Brain microvascular endothelial cell (primary cell): Measurements from ENCODE around the gene POU2F1.

Experiments used
- DNase-seq: peaks from one replicate; pipeline ENCODE4 v3.0.0-alpha.2; 2020
- H3K27ac ChIP-seq: fragments of 250-450 bp; sonication (Bioruptor Pico); 2 replicates; pipeline ENCODE4 v1.5.1; 2020; ENCODE audit warnings: mild to moderate bottlenecking, moderate library complexity
- H3K27me3 ChIP-seq: fragments of 250-450 bp; sonication (Bioruptor Pico); replicated peaks from 2 replicates; pipeline ENCODE4 v1.5.1; 2020; ENCODE audit warnings: mild to moderate bottlenecking
- H3K36me3 ChIP-seq: fragments of 250-450 bp; sonication (Bioruptor Pico); replicated peaks from 2 replicates; pipeline ENCODE4 v1.5.1; 2020; ENCODE audit warnings: mild to moderate bottlenecking
- H3K4me3 ChIP-seq: 2 replicates; pipeline ENCODE4 v1.5.1; 2011; ENCODE audit warnings: low read depth, mild to moderate bottlenecking, control low read depth, low read length, moderate library complexity
- in situ Hi-C: cut with HindIII; loops from 2 replicates; pipeline ENCODE4 v1.10.0; 2017; ENCODE audit warnings: low sequenced_read_pairs, low pct_ligation_motif_present
- TF ChIP-seq, protein P1 (sequence below): IDR thresholded peaks from 2 replicates; pipeline ENCODE4 v1.5.1; 2011; ENCODE audit warnings: low read depth, mild to moderate bottlenecking, moderate library complexity, low read length, control low read depth, inconsistent platforms; ENCODE audit errors: missing control alignments

Gene POU2F1

DNA sequence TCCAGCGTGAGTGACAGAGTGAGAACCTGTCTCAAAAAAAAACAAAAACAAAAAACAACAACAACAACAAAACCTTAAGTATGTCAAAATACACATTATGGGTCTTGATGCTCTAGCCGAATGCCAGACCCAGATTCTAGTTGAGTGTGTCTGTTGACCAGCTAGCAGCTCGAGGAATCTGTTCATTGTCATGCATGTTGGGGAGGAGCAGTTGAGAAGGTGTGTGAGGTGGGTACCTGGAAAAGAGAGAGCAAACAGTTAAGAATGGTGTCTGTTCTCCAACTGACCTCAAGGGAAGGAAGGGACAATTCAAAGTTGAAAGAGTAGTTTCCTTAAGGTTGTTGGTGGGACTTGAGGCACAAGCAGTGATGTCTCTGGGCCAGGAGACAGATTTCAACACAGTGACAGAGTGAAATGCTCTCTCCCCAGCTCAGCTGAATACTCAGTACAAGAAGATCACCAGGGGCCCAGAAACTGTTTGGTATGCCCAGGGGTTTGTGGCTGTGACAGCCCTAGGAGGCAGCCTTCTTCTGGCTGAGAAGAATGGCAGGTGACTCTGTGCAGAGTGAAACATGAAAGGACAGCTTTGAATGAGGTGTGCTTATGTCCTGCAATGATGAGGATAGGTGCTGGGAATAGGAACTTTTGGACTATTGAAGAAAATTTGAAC lies 14.4 kb upstream of the POU2F1 start:
- TF ChIP-seq, protein P1, sequence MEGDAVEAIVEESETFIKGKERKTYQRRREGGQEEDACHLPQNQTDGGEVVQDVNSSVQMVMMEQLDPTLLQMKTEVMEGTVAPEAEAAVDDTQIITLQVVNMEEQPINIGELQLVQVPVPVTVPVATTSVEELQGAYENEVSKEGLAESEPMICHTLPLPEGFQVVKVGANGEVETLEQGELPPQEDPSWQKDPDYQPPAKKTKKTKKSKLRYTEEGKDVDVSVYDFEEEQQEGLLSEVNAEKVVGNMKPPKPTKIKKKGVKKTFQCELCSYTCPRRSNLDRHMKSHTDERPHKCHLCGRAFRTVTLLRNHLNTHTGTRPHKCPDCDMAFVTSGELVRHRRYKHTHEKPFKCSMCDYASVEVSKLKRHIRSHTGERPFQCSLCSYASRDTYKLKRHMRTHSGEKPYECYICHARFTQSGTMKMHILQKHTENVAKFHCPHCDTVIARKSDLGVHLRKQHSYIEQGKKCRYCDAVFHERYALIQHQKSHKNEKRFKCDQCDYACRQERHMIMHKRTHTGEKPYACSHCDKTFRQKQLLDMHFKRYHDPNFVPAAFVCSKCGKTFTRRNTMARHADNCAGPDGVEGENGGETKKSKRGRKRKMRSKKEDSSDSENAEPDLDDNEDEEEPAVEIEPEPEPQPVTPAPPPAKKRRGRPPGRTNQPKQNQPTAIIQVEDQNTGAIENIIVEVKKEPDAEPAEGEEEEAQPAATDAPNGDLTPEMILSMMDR = no peak
- H3K27me3 ChIP-seq = no peaks in the 10 kb centered on the region
- H3K27ac ChIP-seq = no peak overlapping the region
- no peak for DNase-seq
- H3K36me3 ChIP-seq = no peaks in the 10 kb centered on the region
- in situ Hi-C loops = no loop called here
- no peak overlapping the region for H3K4me3 ChIP-seq

- H3K27ac ChIP-seq = no peak overlapping the region
- in situ Hi-C loops = no loop called here
- H3K36me3 ChIP-seq = no peaks in the 10 kb centered on the region
- H3K4me3 ChIP-seq = no peak overlapping the region
- DNase-seq = no peak
- TF ChIP-seq, protein P1 = peak; percentile 49
- H3K27me3 ChIP-seq = no peaks in the 10 kb centered on the region
These were observed 12.6 kb upstream of the POU2F1 start for GRCh38 chr1:167207940-167208623.

GRCh38 chr1:167208624-167208976 lies 12.1 kb upstream of the POU2F1 start:
- TF ChIP-seq, protein P1 = no peak
- no peaks in the 10 kb centered on the region for H3K27me3 ChIP-seq
- H3K4me3 ChIP-seq = no peak overlapping the region
- no peak for DNase-seq
- in situ Hi-C loops = no loop called here
- H3K27ac ChIP-seq = no peak overlapping the region
- no peaks in the 10 kb centered on the region for H3K36me3 ChIP-seq

- TF ChIP-seq, protein P1 = no peak
- Histone ChIP-seq H3K27ac (no peak overlapping the region), H3K36me3 (no peaks in the 10 kb centered on the region), H3K4me3 (no peak overlapping the region), H3K27me3 (no peaks in the 10 kb centered on the region)
- in situ Hi-C loops = no loop called here
- DNase-seq = no peak
These were observed 11.6 kb upstream of the POU2F1 start for GRCh38 chr1:167209044-167209443.

DNA sequence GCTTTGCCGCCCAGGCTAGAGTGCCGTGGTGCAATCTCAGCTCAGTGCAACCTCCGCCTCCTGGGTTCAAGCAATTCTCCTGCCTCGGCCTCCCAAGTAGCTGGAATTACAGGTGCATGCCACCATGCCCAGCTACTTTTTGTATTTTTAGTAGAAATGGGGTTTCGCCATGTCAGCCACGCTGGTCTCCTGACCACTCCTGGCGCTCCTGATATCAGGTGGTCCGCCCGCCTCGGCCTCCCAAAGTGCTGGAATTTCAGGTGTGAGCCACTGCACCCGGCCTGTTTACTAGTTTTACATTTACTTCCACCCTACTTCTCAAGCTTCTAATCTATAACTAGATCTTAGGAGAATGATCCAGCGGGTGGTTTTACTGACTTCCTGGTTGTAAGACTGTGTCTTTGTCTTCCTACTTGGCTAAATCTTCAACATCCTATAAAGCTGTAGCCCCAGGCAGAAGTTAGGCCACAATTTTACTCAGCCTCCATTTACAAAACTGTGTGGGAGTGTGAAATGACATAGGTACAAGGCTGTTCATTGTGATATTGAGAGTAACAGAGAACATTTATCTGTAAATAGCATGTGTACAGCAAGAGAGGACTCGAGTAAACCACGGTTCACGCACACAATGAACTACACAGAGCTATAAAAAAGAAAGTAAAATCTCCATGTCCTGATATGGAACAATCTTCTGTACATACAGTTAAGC lies 9.6 kb upstream of the POU2F1 start:
- DNase-seq = no peak
- Histone ChIP-seq H3K27ac (no peak overlapping the region), H3K36me3 (no peaks in the 10 kb centered on the region), H3K27me3 (no peaks in the 10 kb centered on the region), H3K4me3 (no peak overlapping the region)
- TF ChIP-seq, protein P1 = no peak
- in situ Hi-C loops = no loop called here
